Activated B cell treated with CpG ODN at 0.5 μM for 24 hours (primary cell): ENCODE results near the gene NEURL1B. TPM values are rescaled to one million over a fixed set of nuclear protein-coding genes. Genes with fewer than 3 reads are reported as not detected.

Source experiments
- ATAC-seq: fragments of 200-7000 bp; cut with Tn5 transposase; one replicate; pipeline ENCODE4 v1.10.0; 2021; ENCODE audit warnings: low read depth, mild to moderate bottlenecking, moderate library complexity
- CTCF ChIA-PET: fragments of 350-600 bp; sonication (Branson Sonifier 250); formaldehyde crosslinking; loops from one replicate; lab custom pipeline; 2021; ENCODE audit warnings: antibody characterized with exemption; lab: Charles Lee
- POLR2A ChIA-PET: fragments of 350-600 bp; sonication (Branson Sonifier 250); formaldehyde crosslinking; loops from one replicate; lab custom pipeline; 2021; ENCODE audit warnings: antibody characterized with exemption; lab: Charles Lee
- DNase-seq: peaks from one replicate; pipeline ENCODE4 v3.0.0; 2022
- H3K27ac Mint-ChIP-seq: one replicate; pipeline ENCODE4 v1.8.0; 2020; ENCODE audit warnings: mixed read lengths
- H3K27me3 Mint-ChIP-seq: one replicate; pipeline ENCODE4 v1.8.0; 2021; ENCODE audit warnings: mixed read lengths
- H3K36me3 Mint-ChIP-seq: one replicate; pipeline ENCODE4 v1.8.0; 2021; ENCODE audit warnings: low read depth, mixed read lengths
- H3K4me1 Mint-ChIP-seq: one replicate; pipeline ENCODE4 v1.8.0; 2021; ENCODE audit warnings: mixed read lengths
- H3K4me3 Mint-ChIP-seq: one replicate; pipeline ENCODE4 v1.8.0; 2020; ENCODE audit warnings: mild to moderate bottlenecking, mixed read lengths
- H3K9me3 Mint-ChIP-seq: one replicate; pipeline ENCODE4 v1.8.0; 2020; ENCODE audit warnings: mixed read lengths
- CTCF ChIP-seq: fragments of 200-600 bp; IDR thresholded peaks from one replicate; pipeline ENCODE4 v1.8.0; 2022; ENCODE audit warnings: antibody characterized with exemption, mild to moderate bottlenecking
- intact Hi-C: fragments of 100-400 bp; cut with micrococcal nuclease; formaldehyde crosslinking; loops from one replicate; pipeline ENCODE4 v1.15.1; 2024
- total RNA-seq: library from RNA; stranded (reverse); gene quantifications from 2 replicates; pipeline ENCODE4 v1.2.3, GENCODE V29; 2022

The NEURL1B gene
- total RNA-seq, 1 donor from 2014 or later = 0.09 TPM

- DNase-seq (no peak), ATAC-seq (no peak)
- TF ChIP-seq CTCF = no peak
- no peak overlapping the region for H3K27ac Mint-ChIP-seq
- peaks cover 6% of the 10 kb centered on the region for H3K4me1 Mint-ChIP-seq
- POLR2A ChIA-PET = no interaction called here
- H3K27me3 Mint-ChIP-seq = no peaks in the 10 kb centered on the region
- no peaks in the 10 kb centered on the region for H3K9me3 Mint-ChIP-seq
- no peaks in the 10 kb centered on the region for H3K36me3 Mint-ChIP-seq
- intact Hi-C loops = no loop called here
- CTCF ChIA-PET = no interaction called here
- no peak overlapping the region for H3K4me3 Mint-ChIP-seq
These were observed 94.2 kb downstream of the NEURL1B start for GRCh38 chr5:172735141-172735831.

GRCh38 chr5:172736508-172737135 lies 95.6 kb downstream of the NEURL1B start:
- CTCF ChIA-PET = no interaction called here

GRCh38 chr5:172739375-172739774 lies 98.3 kb downstream of the NEURL1B start:
- Mint-ChIP-seq H3K27ac (no peak overlapping the region), H3K4me1 (peaks cover 26% of the 10 kb centered on the region), H3K27me3 (no peaks in the 10 kb centered on the region), H3K9me3 (peaks cover 2% of the 10 kb centered on the region), H3K36me3 (no peaks in the 10 kb centered on the region), H3K4me3 (no peak overlapping the region)
- ChIA-PET POLR2A (no interaction called here), CTCF (interaction anchor here (1.5 kb wide), 1 partner anchor 22 kb away, joined by 4 read pairs; no protein-coding TSS in a partner anchor)
- no peak for ATAC-seq
- intact Hi-C loops = no loop called here
- DNase-seq = no peak
- no peak for TF ChIP-seq CTCF

More at GRCh38 chr5:172736508-172737135, 95.6 kb downstream of the NEURL1B start:
- no peaks in the 10 kb centered on the region for H3K27me3 Mint-ChIP-seq
- POLR2A ChIA-PET = no interaction called here
- H3K4me3 Mint-ChIP-seq = no peak overlapping the region
- H3K36me3 Mint-ChIP-seq = no peaks in the 10 kb centered on the region
- H3K4me1 Mint-ChIP-seq = peaks cover 9% of the 10 kb centered on the region
- ATAC-seq (no peak), DNase-seq (no peak)
- TF ChIP-seq CTCF = no peak
- intact Hi-C loops = no loop called here
- peaks cover 2% of the 10 kb centered on the region for H3K9me3 Mint-ChIP-seq
- H3K27ac Mint-ChIP-seq = no peak overlapping the region

GRCh38 chr5:172740428-172741205 lies 99.6 kb downstream of the NEURL1B start:
- ChIA-PET POLR2A (interaction anchor here (3.0 kb wide), 1 partner anchor 30 kb away, joined by 17 read pairs; the partner anchor contains the start of gene DUSP1), CTCF (interaction anchor here (1.5 kb wide), 1 partner anchor 24 kb away, joined by 4 read pairs; no protein-coding TSS in a partner anchor)
- TF ChIP-seq CTCF = no peak
- DNase-seq (no peak), ATAC-seq (no peak)
- Mint-ChIP-seq H3K9me3 (peaks cover 2% of the 10 kb centered on the region), H3K4me1 (peaks cover 33% of the 10 kb centered on the region), H3K36me3 (no peaks in the 10 kb centered on the region), H3K4me3 (no peak overlapping the region), H3K27ac (peak overlapping the region; percentile 46), H3K27me3 (no peaks in the 10 kb centered on the region)
- intact Hi-C loops = no loop called here

Other genes starting within 250 kb of the NEURL1B start
- 0.02 TPM in 1 of 2 replicates, not detected in the other for gene SH3PXD2B, start 186.7 kb upstream of the NEURL1B start, total RNA-seq
- 15.0 and 21.2 TPM in 2 replicates for gene DUSP1, start 129.9 kb downstream of the NEURL1B start, total RNA-seq
- 69.6 and 72.5 TPM in 2 replicates for gene ERGIC1, start 193.0 kb downstream of the NEURL1B start, total RNA-seq